HEK293T (cell line): ENCODE measurements around the gene ZBTB3.

ENCODE experiments used
- ARNT ChIP-seq: fragments of 450-650 bp; IDR thresholded peaks from 2 replicates; pipeline ENCODE4 v1.6.1; 2017; ENCODE audit warnings: mild to moderate bottlenecking
- BHLHE40 ChIP-seq: fragments of 450-650 bp; IDR thresholded peaks from 2 replicates; pipeline ENCODE4 v1.6.1; 2016; ENCODE audit warnings: mild to moderate bottlenecking, moderate library complexity, borderline replicate concordance
- FOXK2 ChIP-seq: fragments of 450-650 bp; IDR thresholded peaks from 2 replicates; pipeline ENCODE4 v1.6.1; 2016; ENCODE audit warnings: mild to moderate bottlenecking
- FOXM1 ChIP-seq: fragments of 450-650 bp; IDR thresholded peaks from 2 replicates; pipeline ENCODE4 v1.6.1; 2017; ENCODE audit warnings: mild to moderate bottlenecking, borderline replicate concordance
- L3MBTL2 ChIP-seq: fragments of 450-650 bp; conservative IDR thresholded peaks from 2 replicates; pipeline ENCODE4 v1.6.1; 2016; ENCODE audit warnings: mild to moderate bottlenecking
- SP1 ChIP-seq: fragments of 450-650 bp; IDR thresholded peaks from 2 replicates; pipeline ENCODE4 v1.6.1; 2017
- TF ChIP-seq, protein P1 (sequence below): fragments of 450-650 bp; IDR thresholded peaks from 2 replicates; pipeline ENCODE4 v1.6.1; 2016

DNA sequence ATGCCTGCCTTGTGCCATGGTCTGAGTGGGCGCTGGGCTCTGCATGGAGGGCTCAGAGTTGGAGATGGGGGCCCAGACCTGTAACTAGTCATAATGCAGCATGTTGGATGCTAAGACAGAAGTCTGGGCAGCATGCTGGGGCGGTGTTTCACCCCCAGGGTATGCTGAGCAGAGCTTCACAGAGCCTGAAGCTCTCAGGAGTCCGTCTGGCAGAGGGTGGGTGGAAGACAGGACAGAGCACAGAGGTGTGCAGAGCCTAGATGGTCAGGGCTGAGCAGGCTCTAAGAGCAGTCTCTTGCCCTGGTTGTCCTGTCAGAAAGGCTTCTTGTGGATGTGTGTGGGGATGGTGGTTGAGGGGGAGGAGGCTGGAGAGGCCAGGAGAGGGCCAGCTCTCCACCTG is 24.5 kb upstream of the ZBTB3 start:
- no peak for TF ChIP-seq SP1
- TF ChIP-seq FOXM1, result no peak
- TF ChIP-seq, protein P1, sequence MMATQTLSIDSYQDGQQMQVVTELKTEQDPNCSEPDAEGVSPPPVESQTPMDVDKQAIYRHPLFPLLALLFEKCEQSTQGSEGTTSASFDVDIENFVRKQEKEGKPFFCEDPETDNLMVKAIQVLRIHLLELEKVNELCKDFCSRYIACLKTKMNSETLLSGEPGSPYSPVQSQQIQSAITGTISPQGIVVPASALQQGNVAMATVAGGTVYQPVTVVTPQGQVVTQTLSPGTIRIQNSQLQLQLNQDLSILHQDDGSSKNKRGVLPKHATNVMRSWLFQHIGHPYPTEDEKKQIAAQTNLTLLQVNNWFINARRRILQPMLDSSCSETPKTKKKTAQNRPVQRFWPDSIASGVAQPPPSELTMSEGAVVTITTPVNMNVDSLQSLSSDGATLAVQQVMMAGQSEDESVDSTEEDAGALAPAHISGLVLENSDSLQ, result no peak
- no peak for TF ChIP-seq L3MBTL2
- TF ChIP-seq ARNT, result no peak
- no peak for TF ChIP-seq FOXK2
- no peak for TF ChIP-seq BHLHE40
